Measurements from ENCODE around the gene DCXR. TPM values are rescaled to one million over a fixed set of nuclear protein-coding genes. Genes with fewer than 3 reads are reported as not detected.

Gene DCXR
- total and polyA plus RNA-seq, 2 of the 13 experiments (the other 11 are each of a cell fraction or from before 2014, with no cell fraction given) = 287 to 311 TPM

DNA sequence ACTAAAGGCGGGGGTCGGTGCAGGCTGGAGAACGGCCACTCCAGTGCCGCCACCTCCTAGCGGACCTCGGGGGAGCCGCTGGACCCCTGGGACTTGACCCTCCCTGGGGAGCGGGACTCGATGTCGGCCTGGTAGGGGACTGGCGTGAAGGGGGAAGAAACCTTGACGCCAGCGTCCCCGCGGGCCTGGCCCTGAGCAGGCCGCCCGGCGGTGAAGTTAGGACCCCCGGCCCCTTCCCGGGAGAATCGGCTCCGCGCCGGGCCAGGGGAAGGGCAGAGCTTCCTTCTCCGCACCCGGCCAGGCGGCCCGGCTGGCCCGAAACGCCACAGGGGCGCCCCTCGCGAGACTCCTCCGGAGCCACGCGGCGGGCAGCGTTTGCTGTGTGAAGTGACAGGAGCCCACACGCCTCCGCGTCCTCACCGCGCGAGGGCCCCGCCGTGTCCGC, 27.7 kb upstream of the DCXR start (continued):
- TF ChIP-seq, protein P1, sequence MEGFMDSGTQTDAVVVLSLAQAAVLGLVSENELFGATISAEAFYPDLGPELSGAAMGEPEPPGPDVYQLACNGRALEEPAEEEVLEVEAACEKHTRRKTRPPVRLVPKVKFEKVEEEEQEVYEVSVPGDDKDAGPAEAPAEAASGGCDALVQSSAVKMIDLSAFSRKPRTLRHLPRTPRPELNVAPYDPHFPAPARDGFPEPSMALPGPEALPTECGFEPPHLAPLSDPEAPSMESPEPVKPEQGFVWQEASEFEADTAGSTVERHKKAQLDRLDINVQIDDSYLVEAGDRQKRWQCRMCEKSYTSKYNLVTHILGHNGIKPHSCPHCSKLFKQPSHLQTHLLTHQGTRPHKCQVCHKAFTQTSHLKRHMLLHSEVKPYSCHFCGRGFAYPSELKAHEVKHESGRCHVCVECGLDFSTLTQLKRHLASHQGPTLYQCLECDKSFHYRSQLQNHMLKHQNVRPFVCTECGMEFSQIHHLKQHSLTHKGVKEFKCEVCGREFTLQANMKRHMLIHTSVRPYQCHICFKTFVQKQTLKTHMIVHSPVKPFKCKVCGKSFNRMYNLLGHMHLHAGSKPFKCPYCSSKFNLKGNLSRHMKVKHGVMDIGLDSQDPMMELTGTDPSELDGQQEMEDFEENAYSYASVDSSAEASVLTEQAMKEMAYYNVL (CRISPR knock-in tag; IDR thresholded peaks at IDR 0.05; ENCODE audit: borderline replicate concordance) = no peak
- TF ChIP-seq ZC3H4 (CRISPR knock-in tag; IDR thresholded peaks at IDR 0.05; ENCODE audit: borderline replicate concordance) = no peak
- peak; percentile 81; the same call in 1 of the 2 replicates for TF ChIP-seq ZNF180 (CRISPR knock-in tag; IDR thresholded peaks at IDR 0.05; ENCODE audit: borderline replicate concordance, low read depth)
- no peak for TF ChIP-seq HDAC2 (CRISPR knock-in tag; IDR thresholded peaks at IDR 0.05)
- no peak for TF ChIP-seq HOXA7 (CRISPR knock-in tag; IDR thresholded peaks at IDR 0.05)
- TF ChIP-seq MIXL1 (CRISPR knock-in tag; IDR thresholded peaks at IDR 0.05) = no peak
- no peak for TF ChIP-seq ZNF883 (CRISPR knock-in tag; IDR thresholded peaks at IDR 0.05; ENCODE audit: not compliant biosample characterization)
- TF ChIP-seq PHF20 (CRISPR knock-in tag; IDR thresholded peaks at IDR 0.05) = no peak
- TF ChIP-seq, protein P2, sequence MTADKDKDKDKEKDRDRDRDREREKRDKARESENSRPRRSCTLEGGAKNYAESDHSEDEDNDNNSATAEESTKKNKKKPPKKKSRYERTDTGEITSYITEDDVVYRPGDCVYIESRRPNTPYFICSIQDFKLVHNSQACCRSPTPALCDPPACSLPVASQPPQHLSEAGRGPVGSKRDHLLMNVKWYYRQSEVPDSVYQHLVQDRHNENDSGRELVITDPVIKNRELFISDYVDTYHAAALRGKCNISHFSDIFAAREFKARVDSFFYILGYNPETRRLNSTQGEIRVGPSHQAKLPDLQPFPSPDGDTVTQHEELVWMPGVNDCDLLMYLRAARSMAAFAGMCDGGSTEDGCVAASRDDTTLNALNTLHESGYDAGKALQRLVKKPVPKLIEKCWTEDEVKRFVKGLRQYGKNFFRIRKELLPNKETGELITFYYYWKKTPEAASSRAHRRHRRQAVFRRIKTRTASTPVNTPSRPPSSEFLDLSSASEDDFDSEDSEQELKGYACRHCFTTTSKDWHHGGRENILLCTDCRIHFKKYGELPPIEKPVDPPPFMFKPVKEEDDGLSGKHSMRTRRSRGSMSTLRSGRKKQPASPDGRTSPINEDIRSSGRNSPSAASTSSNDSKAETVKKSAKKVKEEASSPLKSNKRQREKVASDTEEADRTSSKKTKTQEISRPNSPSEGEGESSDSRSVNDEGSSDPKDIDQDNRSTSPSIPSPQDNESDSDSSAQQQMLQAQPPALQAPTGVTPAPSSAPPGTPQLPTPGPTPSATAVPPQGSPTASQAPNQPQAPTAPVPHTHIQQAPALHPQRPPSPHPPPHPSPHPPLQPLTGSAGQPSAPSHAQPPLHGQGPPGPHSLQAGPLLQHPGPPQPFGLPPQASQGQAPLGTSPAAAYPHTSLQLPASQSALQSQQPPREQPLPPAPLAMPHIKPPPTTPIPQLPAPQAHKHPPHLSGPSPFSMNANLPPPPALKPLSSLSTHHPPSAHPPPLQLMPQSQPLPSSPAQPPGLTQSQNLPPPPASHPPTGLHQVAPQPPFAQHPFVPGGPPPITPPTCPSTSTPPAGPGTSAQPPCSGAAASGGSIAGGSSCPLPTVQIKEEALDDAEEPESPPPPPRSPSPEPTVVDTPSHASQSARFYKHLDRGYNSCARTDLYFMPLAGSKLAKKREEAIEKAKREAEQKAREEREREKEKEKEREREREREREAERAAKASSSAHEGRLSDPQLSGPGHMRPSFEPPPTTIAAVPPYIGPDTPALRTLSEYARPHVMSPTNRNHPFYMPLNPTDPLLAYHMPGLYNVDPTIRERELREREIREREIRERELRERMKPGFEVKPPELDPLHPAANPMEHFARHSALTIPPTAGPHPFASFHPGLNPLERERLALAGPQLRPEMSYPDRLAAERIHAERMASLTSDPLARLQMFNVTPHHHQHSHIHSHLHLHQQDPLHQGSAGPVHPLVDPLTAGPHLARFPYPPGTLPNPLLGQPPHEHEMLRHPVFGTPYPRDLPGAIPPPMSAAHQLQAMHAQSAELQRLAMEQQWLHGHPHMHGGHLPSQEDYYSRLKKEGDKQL (CRISPR knock-in tag; IDR thresholded peaks at IDR 0.05; ENCODE audit: low read depth) = no peak; the same call in 1 of the 2 replicates
- peak; percentile 63; the same call in 1 of the 2 replicates for TF ChIP-seq ZNF430 (CRISPR knock-in tag; IDR thresholded peaks at IDR 0.05)
- TF ChIP-seq KDM4B (CRISPR knock-in tag; IDR thresholded peaks at IDR 0.05) = no peak
- TF ChIP-seq KAT7 (CRISPR knock-in tag; IDR thresholded peaks at IDR 0.05; ENCODE audit: borderline replicate concordance) = no peak; the same call in 1 of the 2 replicates
- no peak for TF ChIP-seq TCF12 (IDR thresholded peaks at IDR 0.05)
- TF ChIP-seq TCF12 (CRISPR knock-in tag; IDR thresholded peaks at IDR 0.05) = peak; percentile 10; the same call in 1 of the 2 replicates
- TF ChIP-seq, protein P3, sequence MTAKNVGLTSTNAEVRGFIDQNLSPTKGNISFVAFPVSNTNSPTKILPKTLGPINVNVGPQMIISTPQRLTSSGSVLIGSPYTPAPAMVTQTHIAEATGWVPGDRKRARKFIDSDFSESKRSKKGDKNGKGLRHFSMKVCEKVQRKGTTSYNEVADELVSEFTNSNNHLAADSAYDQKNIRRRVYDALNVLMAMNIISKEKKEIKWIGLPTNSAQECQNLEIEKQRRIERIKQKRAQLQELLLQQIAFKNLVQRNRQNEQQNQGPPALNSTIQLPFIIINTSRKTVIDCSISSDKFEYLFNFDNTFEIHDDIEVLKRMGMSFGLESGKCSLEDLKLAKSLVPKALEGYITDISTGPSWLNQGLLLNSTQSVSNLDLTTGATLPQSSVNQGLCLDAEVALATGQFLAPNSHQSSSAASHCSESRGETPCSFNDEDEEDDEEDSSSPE (CRISPR knock-in tag; IDR thresholded peaks at IDR 0.05) = 0 out of 2 replicates have a peak, but pooled peaks have one; percentile 6
- TF ChIP-seq ZMYM3 (CRISPR knock-in tag; IDR thresholded peaks at IDR 0.05) = no peak
- no peak for TF ChIP-seq MEIS1 (CRISPR knock-in tag; IDR thresholded peaks at IDR 0.05; ENCODE audit: borderline replicate concordance)
- no peak for TF ChIP-seq POLR2AphosphoS5 (IDR thresholded peaks at IDR 0.05; ENCODE audit: low read depth, low read length)
- TF ChIP-seq MBD4 (IDR thresholded peaks at IDR 0.05; ENCODE audit: borderline replicate concordance, low read length) = no peak
- no peak for TF ChIP-seq FOXO1 (CRISPR knock-in tag; IDR thresholded peaks at IDR 0.05)
